ENCODE data around the gene PTPN3. TPM values are rescaled to one million over a fixed set of nuclear protein-coding genes. Genes with fewer than 3 reads are reported as not detected.

The PTPN3 gene
- total RNA-seq, 2 donors from 2014 or later, result 6.9 to 7.9 TPM

- Histone ChIP-seq H3K9me3 (no peaks in the 10 kb centered on the region), H3K27me3 (no peaks in the 10 kb centered on the region), H3K4me3 (no peak overlapping the region), H3K4me1 (no peaks in the 10 kb centered on the region), H3K36me3 (no peaks in the 10 kb centered on the region), H3K27ac (no peak overlapping the region)
- DNase-seq (ENCODE audit: low spot score), result no peak
- TF ChIP-seq CTCF (IDR thresholded peaks at IDR 0.05), result no peak
Observed at GRCh38 chr9:109454041-109454440, 44.1 kb downstream of the PTPN3 start.

- no peaks in the 10 kb centered on the region for H3K27me3 ChIP-seq
- no peak overlapping the region for H3K4me3 ChIP-seq
- no peak for TF ChIP-seq CTCF (IDR thresholded peaks at IDR 0.05)
- no peak for DNase-seq (ENCODE audit: low spot score)
- no peak overlapping the region for H3K27ac ChIP-seq
- no peaks in the 10 kb centered on the region for H3K9me3 ChIP-seq
- no peaks in the 10 kb centered on the region for H3K4me1 ChIP-seq
- no peaks in the 10 kb centered on the region for H3K36me3 ChIP-seq
Observed at GRCh38 chr9:109453210-109453842, 44.8 kb downstream of the PTPN3 start.

- Histone ChIP-seq H3K9me3 (no peaks in the 10 kb centered on the region), H3K36me3 (no peaks in the 10 kb centered on the region), H3K27ac (no peak overlapping the region), H3K27me3 (no peaks in the 10 kb centered on the region), H3K4me3 (no peak overlapping the region), H3K4me1 (no peaks in the 10 kb centered on the region)
- DNase-seq (ENCODE audit: low spot score), result no peak
- no peak for TF ChIP-seq CTCF (IDR thresholded peaks at IDR 0.05)
Observed at GRCh38 chr9:109452761-109453160, 45.3 kb downstream of the PTPN3 start.

DNA sequence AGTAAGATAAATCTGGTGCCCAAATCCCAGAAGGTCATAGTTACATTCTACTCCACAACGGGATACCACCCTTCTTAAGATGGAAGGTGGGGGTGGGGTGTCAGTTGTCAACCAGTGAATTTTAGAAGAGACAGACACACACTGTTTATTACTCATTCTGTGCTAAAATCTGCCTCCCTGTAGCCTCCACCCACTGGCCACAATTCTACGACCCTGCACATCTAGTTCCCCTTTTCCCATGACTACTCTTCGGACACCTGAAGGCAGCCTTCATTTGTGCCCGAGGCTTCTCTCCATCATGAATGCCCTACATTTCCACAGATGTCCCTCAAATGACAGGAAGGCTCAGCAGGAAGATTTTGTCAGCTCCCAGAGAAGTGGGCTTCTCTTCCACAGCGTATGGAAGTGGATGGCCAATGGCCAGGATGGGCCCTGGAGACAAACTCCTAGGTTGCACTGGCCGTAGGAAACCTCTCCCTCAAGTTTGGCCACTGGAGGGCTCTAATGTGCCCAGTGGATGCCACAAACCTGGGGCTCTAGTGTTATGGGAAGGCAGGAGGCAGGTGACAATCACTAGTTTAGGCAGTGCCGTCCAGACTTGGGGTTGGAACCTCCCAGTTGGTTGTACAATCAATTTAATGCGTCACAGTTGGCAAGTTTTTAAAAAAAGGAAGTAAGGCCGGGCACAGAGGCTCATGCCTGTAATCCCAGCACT lies 46.6 kb downstream of the PTPN3 start:
- DNase-seq (ENCODE audit: low spot score), result no peak
- no peaks in the 10 kb centered on the region for H3K4me1 ChIP-seq

GRCh38 chr9:109450346-109450745 lies 47.8 kb downstream of the PTPN3 start:
- H3K4me1 ChIP-seq, result no peaks in the 10 kb centered on the region
- DNase-seq (ENCODE audit: low spot score), result no peak
- H3K9me3 ChIP-seq, result no peaks in the 10 kb centered on the region
- H3K4me3 ChIP-seq, result no peak overlapping the region
- no peaks in the 10 kb centered on the region for H3K36me3 ChIP-seq
- TF ChIP-seq CTCF (IDR thresholded peaks at IDR 0.05), result no peak
- no peaks in the 10 kb centered on the region for H3K27me3 ChIP-seq
- no peak overlapping the region for H3K27ac ChIP-seq

More for the DNA sequence above, 46.6 kb downstream of the PTPN3 start:
- H3K27me3 ChIP-seq, result no peaks in the 10 kb centered on the region
- TF ChIP-seq CTCF (IDR thresholded peaks at IDR 0.05), result no peak
- H3K9me3 ChIP-seq, result no peaks in the 10 kb centered on the region
- H3K4me3 ChIP-seq, result no peak overlapping the region
- H3K27ac ChIP-seq, result no peak overlapping the region
- H3K36me3 ChIP-seq, result no peaks in the 10 kb centered on the region
